Measurements from ENCODE around the gene DPP4. TPM values are rescaled to one million over a fixed set of nuclear protein-coding genes. Genes with fewer than 3 reads are reported as not detected.
"Not testable (repeated sequence)": the region's sequence is repeated elsewhere in the genome, so short reads cannot be mapped to it uniquely, and the experiment has no call there.

The DPP4 gene
- total RNA-seq, 6 experiments from 2014 or later: 17.8 to 39.8 (median 26.3) TPM

GRCh38 chr2:161954103-161954502 lies 119.9 kb downstream of the DPP4 start:
- no peak for DNase-seq
- Histone ChIP-seq H3K36me3 (no peaks in the 10 kb centered on the region), H3K4me3 (no peak overlapping the region), H3K27me3 (no peaks in the 10 kb centered on the region), H3K9me3 (no peaks in the 10 kb centered on the region), H3K27ac (no peak overlapping the region), H3K4me1 (no peaks in the 10 kb centered on the region)
- intact Hi-C loops (cut with DNase I): no loop called here
- ATAC-seq: no peak
- TF ChIP-seq CTCF (IDR thresholded peaks at IDR 0.05): no peak
- no peak for TF ChIP-seq POLR2A (IDR thresholded peaks at IDR 0.05)

GRCh38 chr2:161953367-161953766 lies 120.6 kb downstream of the DPP4 start:
- H3K36me3 ChIP-seq; H3K4me1 ChIP-seq; H3K9me3 ChIP-seq; H3K27ac ChIP-seq; H3K4me3 ChIP-seq; DNase-seq; intact Hi-C loops (cut with DNase I); H3K27me3 ChIP-seq; ATAC-seq: not testable (repeated sequence)
- 74% methylated on average over 9 of the region's 9 CpGs for WGBS (ENCODE audit: insufficient coverage, low coverage, low lambda C conversion rate, missing lambda C conversion rate)

DNA sequence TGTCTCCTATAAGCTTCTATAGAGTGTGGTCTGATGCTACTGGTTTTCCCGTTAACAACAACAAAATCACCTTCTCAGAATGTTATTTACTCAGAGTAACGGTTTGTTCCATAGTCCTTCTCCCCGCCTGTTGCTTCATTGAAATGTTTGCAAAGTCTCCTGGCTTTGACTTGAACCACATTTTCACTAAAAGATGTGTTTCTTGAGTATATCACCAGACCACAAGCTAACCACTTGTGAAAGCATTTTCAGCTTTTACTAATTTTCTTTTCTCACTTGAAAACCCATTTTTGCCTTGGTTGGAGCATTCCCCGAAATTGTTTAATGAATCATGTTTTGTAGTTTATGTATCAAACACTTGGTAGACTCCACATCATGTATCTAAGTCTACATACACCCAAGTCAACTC lies 121.2 kb downstream of the DPP4 start:
- Histone ChIP-seq H3K4me3 (no peak overlapping the region), H3K27ac (no peak overlapping the region), H3K9me3 (no peaks in the 10 kb centered on the region), H3K4me1 (no peaks in the 10 kb centered on the region), H3K36me3 (no peaks in the 10 kb centered on the region), H3K27me3 (no peaks in the 10 kb centered on the region)
- WGBS (ENCODE audit: insufficient coverage, low coverage, low lambda C conversion rate, missing lambda C conversion rate): 63% methylated on average over 4 of the region's 4 CpGs
- TF ChIP-seq CTCF (IDR thresholded peaks at IDR 0.05) (no peak), POLR2A (IDR thresholded peaks at IDR 0.05) (no peak)
- intact Hi-C loops (cut with DNase I): no loop called here
- DNase-seq (no peak), ATAC-seq (no peak)

- intact Hi-C loops (cut with DNase I): loop anchor here in 1 of 2 donors (10.0 kb wide), 1 partner anchor 363 kb away; no protein-coding TSS in a partner anchor
- Histone ChIP-seq H3K4me1 (no peaks in the 10 kb centered on the region), H3K9me3 (no peaks in the 10 kb centered on the region), H3K36me3 (no peaks in the 10 kb centered on the region), H3K27ac (no peak overlapping the region), H3K4me3 (no peak overlapping the region), H3K27me3 (no peaks in the 10 kb centered on the region)
- no peak for DNase-seq
- ATAC-seq: no peak
- TF ChIP-seq CTCF (IDR thresholded peaks at IDR 0.05) (no peak), POLR2A (IDR thresholded peaks at IDR 0.05) (no peak)
- 17% methylated on average over 5 of the region's 5 CpGs for WGBS (ENCODE audit: insufficient coverage, low coverage, low lambda C conversion rate, missing lambda C conversion rate)
These were observed 126.2 kb downstream of the DPP4 start for GRCh38 chr2:161947836-161948235.

GRCh38 chr2:161947406-161947805 lies 126.6 kb downstream of the DPP4 start:
- Histone ChIP-seq H3K36me3 (no peaks in the 10 kb centered on the region), H3K27me3 (no peaks in the 10 kb centered on the region), H3K27ac (no peak overlapping the region), H3K4me3 (no peak overlapping the region), H3K9me3 (no peaks in the 10 kb centered on the region), H3K4me1 (no peaks in the 10 kb centered on the region)
- TF ChIP-seq CTCF (IDR thresholded peaks at IDR 0.05): no peak
- TF ChIP-seq POLR2A (IDR thresholded peaks at IDR 0.05): no peak
- ATAC-seq: no peak
- 38% methylated on average over 3 of the region's 3 CpGs for WGBS (ENCODE audit: insufficient coverage, low coverage, low lambda C conversion rate, missing lambda C conversion rate)
- intact Hi-C loops (cut with DNase I): loop anchor here in 1 of 2 donors (10.0 kb wide), 1 partner anchor 363 kb away; no protein-coding TSS in a partner anchor
- no peak for DNase-seq
